Vagina (tissue), 2 donors: ENCODE measurements around the gene ANO10.

Experiments
- POLR2A ChIP-seq, 2 donors: fragments of 450-650 bp; IDR thresholded peaks; one replicate each; pipeline ENCODE4 v1.6.1; 2017; ENCODE audit warnings: antibody characterized with exemption in 2 of 2, mild to moderate bottlenecking in 2 of 2, moderate library complexity in 2 of 2
- POLR2AphosphoS5 ChIP-seq, 2 donors: sonication (generic); formaldehyde crosslinking; IDR thresholded peaks; one replicate each; pipeline ENCODE4 v1.9.0; 2017; ENCODE audit warnings: antibody characterized with exemption in 2 of 2, mild to moderate bottlenecking in 2 of 2, low read depth in 1 of 2; ENCODE audit not compliant: insufficient read depth in 1 of 2
- TF ChIP-seq, protein P1 (sequence below), 3 experiments: fragments of 450-650 bp in 2 of 3; fragments of 200-600 bp in 1 of 3; sonication (generic) in 1 of 3; IDR thresholded peaks; one replicate each; pipeline ENCODE4 v1.5.1; 2017 to 2019; ENCODE audit warnings: antibody characterized with exemption in 3 of 3, mild to moderate bottlenecking in 2 of 3, moderate library complexity in 2 of 3

DNA sequence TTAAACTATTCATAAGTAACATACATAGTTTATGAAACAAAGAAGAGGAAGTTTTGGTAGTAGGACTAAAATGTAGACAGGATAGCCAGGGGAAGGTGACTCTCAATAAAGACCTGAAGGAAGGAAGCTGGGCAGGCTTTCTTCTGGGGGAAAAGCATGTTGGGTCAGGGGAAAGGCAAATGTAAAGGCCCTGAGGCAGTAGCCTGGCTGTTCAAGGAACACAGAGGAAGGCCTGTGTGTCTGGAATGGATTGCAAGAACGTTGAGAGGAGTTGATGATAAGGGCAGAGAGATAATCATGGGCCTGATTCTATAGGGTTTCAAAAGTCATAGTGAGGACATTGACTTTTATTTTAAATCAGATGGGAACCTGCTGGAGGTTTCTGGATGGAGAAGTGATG is 167.8 kb downstream of the ANO10 start:
- no peak for TF ChIP-seq POLR2A (IDR thresholded peaks at IDR 0.05)
- TF ChIP-seq, protein P1, sequence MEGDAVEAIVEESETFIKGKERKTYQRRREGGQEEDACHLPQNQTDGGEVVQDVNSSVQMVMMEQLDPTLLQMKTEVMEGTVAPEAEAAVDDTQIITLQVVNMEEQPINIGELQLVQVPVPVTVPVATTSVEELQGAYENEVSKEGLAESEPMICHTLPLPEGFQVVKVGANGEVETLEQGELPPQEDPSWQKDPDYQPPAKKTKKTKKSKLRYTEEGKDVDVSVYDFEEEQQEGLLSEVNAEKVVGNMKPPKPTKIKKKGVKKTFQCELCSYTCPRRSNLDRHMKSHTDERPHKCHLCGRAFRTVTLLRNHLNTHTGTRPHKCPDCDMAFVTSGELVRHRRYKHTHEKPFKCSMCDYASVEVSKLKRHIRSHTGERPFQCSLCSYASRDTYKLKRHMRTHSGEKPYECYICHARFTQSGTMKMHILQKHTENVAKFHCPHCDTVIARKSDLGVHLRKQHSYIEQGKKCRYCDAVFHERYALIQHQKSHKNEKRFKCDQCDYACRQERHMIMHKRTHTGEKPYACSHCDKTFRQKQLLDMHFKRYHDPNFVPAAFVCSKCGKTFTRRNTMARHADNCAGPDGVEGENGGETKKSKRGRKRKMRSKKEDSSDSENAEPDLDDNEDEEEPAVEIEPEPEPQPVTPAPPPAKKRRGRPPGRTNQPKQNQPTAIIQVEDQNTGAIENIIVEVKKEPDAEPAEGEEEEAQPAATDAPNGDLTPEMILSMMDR (IDR thresholded peaks at IDR 0.05): no peak
- no peak for TF ChIP-seq POLR2AphosphoS5 (IDR thresholded peaks at IDR 0.05; ENCODE audit: insufficient read depth in 1 of 2, low read depth in 1 of 2)
